ENCODE measurements around the gene ATP8B3. TPM values are rescaled to one million over a fixed set of nuclear protein-coding genes. Genes with fewer than 3 reads are reported as not detected.

ATP8B3 gene
- total and polyA plus RNA-seq, 2 of the 13 experiments (the other 11 are each of a cell fraction or from before 2014, with no cell fraction given) = 2.6 to 5.9 TPM

DNA sequence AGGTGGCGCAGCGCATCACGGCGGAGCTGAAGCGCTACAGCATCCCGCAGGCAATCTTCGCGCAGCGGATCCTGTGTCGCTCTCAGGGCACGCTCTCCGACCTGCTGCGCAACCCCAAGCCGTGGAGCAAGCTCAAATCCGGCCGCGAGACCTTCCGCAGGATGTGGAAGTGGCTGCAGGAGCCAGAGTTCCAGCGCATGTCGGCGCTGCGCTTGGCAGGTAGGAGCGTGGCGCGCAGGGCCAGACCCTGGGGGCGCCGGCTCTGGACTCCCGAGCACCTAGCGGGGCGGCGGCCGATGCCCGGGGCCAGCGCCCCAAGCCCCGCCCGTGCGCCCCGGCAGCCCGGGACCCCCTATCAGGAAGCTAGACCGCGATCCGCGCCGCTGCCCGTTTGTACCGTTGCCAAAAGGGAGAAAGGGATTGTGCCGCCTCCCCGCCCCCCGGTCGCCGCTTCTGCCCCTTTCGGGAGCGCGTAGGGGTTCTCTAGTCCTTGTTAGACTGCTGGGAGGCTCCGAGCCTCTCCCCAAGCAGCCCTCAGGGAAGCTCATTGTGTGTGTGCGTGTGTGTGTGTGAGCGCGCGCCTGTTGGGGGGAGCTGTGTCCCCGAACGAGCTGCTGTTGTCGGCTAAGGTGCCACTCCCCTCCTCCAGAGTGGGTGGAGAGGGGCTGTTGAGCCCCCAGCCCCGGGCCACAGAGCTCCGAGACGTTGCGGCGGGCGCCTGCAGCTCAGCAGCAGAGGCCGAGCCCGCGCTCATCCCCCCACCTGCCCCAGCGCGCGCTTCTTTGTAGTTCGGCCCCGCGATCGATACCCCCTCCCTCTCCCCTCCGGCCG is 57.2 kb downstream of the ATP8B3 start (continued):
- TF ChIP-seq PATZ1 (CRISPR knock-in tag; IDR thresholded peaks at IDR 0.05) = 0 out of 2 replicates have a peak, but pooled peaks have one; percentile 30
- no peak for TF ChIP-seq TIGD3 (CRISPR knock-in tag; IDR thresholded peaks at IDR 0.05; ENCODE audit: borderline replicate concordance)
- TF ChIP-seq, protein P1, sequence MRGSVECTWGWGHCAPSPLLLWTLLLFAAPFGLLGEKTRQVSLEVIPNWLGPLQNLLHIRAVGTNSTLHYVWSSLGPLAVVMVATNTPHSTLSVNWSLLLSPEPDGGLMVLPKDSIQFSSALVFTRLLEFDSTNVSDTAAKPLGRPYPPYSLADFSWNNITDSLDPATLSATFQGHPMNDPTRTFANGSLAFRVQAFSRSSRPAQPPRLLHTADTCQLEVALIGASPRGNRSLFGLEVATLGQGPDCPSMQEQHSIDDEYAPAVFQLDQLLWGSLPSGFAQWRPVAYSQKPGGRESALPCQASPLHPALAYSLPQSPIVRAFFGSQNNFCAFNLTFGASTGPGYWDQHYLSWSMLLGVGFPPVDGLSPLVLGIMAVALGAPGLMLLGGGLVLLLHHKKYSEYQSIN (CRISPR knock-in tag; IDR thresholded peaks at IDR 0.05; ENCODE audit: borderline replicate concordance) = no peak
- TF ChIP-seq MATR3 (CRISPR knock-in tag; IDR thresholded peaks at IDR 0.05) = no peak
- TF ChIP-seq, protein P2, sequence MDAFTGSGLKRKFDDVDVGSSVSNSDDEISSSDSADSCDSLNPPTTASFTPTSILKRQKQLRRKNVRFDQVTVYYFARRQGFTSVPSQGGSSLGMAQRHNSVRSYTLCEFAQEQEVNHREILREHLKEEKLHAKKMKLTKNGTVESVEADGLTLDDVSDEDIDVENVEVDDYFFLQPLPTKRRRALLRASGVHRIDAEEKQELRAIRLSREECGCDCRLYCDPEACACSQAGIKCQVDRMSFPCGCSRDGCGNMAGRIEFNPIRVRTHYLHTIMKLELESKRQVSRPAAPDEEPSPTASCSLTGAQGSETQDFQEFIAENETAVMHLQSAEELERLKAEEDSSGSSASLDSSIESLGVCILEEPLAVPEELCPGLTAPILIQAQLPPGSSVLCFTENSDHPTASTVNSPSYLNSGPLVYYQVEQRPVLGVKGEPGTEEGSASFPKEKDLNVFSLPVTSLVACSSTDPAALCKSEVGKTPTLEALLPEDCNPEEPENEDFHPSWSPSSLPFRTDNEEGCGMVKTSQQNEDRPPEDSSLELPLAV (CRISPR knock-in tag; conservative IDR thresholded peaks at IDR 0.05; ENCODE audit: low read depth) = 0 out of 2 replicates have a peak, but pooled peaks have one; percentile 38
- TF ChIP-seq ONECUT2 (CRISPR knock-in tag; IDR thresholded peaks at IDR 0.05) = peak; percentile 85
